GM18526 (cell line): ENCODE measurements around the gene SPATA9.

ENCODE experiments used
- POLR2A ChIP-seq: IDR thresholded peaks from 3 replicates; pipeline ENCODE4 v1.6.1; 2011; ENCODE audit not compliant: insufficient read length; ENCODE audit errors: extremely low read depth

SPATA9 gene

DNA sequence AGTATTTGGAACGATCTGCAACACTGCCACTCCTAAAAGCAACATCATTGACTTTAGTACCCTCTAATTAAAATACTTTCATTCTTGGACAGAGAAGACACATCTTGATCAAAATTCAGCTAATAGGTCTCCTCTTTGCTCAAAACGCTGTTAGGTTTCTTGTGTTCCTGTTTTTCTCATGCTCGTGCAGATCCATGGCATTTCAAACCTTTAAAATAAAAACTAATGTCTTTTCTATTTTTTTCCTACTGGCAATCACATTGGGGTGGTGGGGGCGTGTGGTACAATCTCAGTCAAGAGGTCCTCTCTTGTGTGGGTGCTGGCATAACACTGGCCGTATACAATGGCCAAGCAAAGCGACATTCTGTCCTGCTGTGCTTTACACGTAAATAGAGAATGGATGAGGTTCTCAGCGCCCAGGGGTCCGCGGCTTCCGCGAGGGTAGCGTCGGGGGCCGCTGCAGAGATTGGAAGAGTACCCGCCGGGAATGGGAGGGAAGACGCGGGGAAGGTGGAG lies 63.2 kb downstream of the SPATA9 start:
- TF ChIP-seq POLR2A: no peak

DNA sequence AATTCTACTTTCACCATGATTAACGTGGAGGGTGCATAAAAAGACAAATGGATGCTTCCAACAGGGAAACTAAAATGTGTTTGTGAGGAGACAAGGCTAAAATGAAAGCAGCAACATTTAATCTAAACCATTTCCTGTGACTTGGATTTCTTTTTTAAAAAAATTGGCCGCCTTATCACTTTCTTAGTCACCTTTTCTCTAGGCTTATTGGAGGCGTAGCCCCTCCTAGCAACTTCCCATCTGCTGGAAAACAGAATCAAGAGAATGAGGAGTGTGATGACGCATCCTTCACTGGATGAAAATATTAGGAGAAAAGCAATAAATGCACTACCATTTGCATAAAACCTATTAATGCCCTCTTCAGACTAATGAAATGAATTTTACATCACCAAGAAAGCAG lies 63.7 kb downstream of the SPATA9 start:
- no peak for TF ChIP-seq POLR2A

DNA sequence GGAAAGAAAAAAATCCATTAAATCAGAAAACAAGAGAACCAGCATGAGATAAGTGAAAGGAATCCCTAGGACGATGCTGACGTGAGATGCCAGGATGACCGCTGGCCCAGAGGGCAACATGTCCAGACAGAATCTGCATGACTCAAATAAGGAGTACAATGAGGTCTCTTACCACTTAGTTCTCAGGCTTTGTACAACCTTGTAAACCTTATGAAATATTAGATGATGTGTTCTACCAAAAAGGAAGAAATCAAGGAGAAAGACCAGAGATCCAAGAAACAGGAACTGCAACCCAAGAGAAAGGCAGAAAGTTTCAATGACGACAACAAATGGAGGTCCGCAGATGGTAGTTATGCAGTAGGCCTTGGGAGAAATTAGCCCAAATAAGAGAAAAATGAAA lies 65.7 kb downstream of the SPATA9 start:
- TF ChIP-seq POLR2A: no peak

DNA sequence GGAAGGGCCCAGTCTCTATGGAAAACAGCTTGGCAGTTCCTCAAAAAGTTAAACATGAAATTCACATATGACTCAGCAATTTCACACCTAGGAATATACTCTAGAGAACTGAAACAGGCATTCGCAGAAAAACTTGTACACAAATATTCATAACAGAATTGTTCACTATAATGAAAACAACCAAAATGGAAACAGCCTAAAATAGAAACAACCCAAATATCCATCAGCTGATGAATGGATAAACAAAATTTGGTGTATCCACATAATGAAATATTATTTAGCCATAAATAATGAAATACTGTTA lies 67.7 kb downstream of the SPATA9 start:
- no peak for TF ChIP-seq POLR2A

DNA sequence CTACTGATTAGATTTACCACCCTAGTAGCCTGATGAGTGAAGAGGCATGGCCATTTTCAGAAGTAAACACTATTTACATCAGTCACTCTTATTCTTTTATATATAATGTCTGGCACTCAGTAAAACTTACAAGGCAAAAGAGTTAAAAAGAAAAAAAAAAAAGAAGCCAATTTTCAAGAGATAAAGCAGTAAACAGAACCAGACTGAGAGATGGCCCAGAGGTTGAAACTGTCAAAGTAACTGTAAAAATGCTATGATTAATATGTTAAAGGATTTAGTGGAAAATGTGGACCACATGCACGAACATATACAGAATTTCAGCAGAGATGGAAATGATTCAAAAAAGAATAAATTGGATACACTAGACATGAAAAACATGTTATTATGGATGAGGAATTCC lies 69.3 kb downstream of the SPATA9 start:
- TF ChIP-seq POLR2A: no peak

DNA sequence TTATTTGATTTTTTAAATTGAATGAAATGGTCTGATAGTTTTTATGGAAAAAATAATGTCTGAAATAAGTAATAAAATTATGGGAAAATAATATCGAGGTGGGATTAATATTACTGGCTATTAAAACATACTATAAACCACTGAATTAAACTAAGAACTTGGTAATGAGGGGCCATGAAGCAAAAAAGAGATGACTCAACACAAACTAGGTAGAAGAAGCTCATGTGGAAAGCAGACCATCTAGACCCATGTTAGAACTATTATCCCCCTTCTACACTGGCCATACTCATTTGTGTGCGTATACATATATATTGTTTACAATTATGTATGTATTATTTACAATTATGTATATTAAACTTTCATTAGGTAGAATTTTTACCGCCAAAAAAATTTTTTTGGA lies 71.4 kb downstream of the SPATA9 start:
- TF ChIP-seq POLR2A: no peak

DNA sequence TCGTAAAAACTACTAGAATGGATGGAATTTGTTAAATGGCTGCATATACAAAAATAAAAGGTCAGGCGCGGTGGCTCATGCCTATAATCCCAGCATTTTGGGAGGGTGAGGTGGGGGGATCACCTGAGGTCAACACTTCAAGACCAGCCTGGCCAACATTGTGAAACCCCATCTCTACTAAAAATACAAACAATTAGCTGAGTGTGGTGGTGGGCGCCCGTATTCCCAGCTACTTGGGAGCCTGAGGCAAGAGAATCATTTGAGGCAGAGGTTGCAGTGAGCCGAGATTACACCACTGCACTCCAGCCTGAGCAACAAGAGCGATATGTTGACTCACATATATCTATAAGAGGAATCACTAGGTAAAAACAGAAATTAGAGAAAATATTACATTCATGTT lies 72.2 kb downstream of the SPATA9 start:
- no peak for TF ChIP-seq POLR2A

DNA sequence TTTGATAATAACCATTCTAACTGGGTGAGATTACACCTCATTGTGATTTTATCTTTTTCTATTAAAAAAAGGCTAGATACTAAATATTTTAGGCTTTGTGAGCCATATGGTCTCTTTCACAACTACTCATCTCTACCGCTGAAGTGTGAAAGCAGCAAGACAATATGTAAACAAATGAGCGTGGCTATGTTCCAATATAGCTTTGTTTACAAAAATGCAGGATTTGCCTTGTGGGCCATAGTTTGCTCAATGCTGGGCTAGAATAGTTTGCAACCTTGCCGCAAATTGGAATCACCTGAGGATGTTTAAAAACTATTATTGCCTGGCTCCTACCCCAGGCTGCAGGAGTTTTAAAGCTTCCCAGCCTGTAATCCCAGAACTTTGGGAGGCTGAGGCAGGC lies 73.1 kb downstream of the SPATA9 start:
- no peak for TF ChIP-seq POLR2A
